GM23248 (cell line): ENCODE results near the gene LIMK1. TPM values are rescaled to one million over a fixed set of nuclear protein-coding genes. Genes with fewer than 3 reads are reported as not detected.
A peak's percentile ranks its signal among the peaks of the same experiment; 100 is the strongest.
"Not testable (repeated sequence)": the region's sequence is repeated elsewhere in the genome, so short reads cannot be mapped to it uniquely, and the experiment has no call there.

Experiments
- DNase-seq: peaks from one replicate; pipeline ENCODE4 v3.0.0-alpha.2; 2015
- H2AFZ ChIP-seq: fragments of 200-600 bp; sonication (generic); 2 replicates; pipeline ENCODE4 v1.6.1; 2016; ENCODE audit warnings: antibody characterized with exemption
- H3F3A ChIP-seq: fragments of 200-600 bp; sonication (generic); 2 replicates; pipeline ENCODE4 v1.6.1; 2016; ENCODE audit warnings: mild to moderate bottlenecking, antibody characterized with exemption, mixed run types; ENCODE audit not compliant: insufficient read depth
- H3K27ac ChIP-seq: fragments of 200-600 bp; sonication (generic); 2 replicates; pipeline ENCODE4 v1.5.1; 2016; ENCODE audit warnings: mild to moderate bottlenecking
- H3K27me3 ChIP-seq: fragments of 200-600 bp; sonication (generic); replicated peaks from 2 replicates; pipeline ENCODE4 v1.6.1; 2016; ENCODE audit warnings: mild to moderate bottlenecking; ENCODE audit not compliant: insufficient read depth
- H3K36me3 ChIP-seq: fragments of 200-600 bp; sonication (generic); 2 replicates; pipeline ENCODE4 v1.6.1; 2016; ENCODE audit warnings: low read depth, mild to moderate bottlenecking
- H3K4me1 ChIP-seq: fragments of 200-600 bp; sonication (generic); 2 replicates; pipeline ENCODE4 v1.6.1; 2016; ENCODE audit warnings: mild to moderate bottlenecking; ENCODE audit not compliant: insufficient read depth
- H3K4me2 ChIP-seq: fragments of 200-600 bp; sonication (generic); one replicate; pipeline ENCODE4 v1.6.1; 2016; ENCODE audit warnings: mild to moderate bottlenecking; ENCODE audit not compliant: unreplicated experiment
- H3K4me3 ChIP-seq: fragments of 200-600 bp; sonication (generic); 2 replicates; pipeline ENCODE4 v1.5.1; 2016; ENCODE audit warnings: mild to moderate bottlenecking
- H3K79me2 ChIP-seq: fragments of 200-600 bp; sonication (generic); 2 replicates; pipeline ENCODE4 v1.6.1; 2016; ENCODE audit warnings: mild to moderate bottlenecking; ENCODE audit not compliant: insufficient read depth
- H3K9ac ChIP-seq: fragments of 200-600 bp; sonication (generic); 2 replicates; pipeline ENCODE4 v1.6.1; 2016; ENCODE audit warnings: mild to moderate bottlenecking
- H3K9me2 ChIP-seq: fragments of 200-600 bp; sonication (generic); 2 replicates; pipeline ENCODE4 v1.6.1; 2016; ENCODE audit warnings: mixed run types, mild to moderate bottlenecking, moderate library complexity; ENCODE audit not compliant: insufficient read depth
- H3K9me3 ChIP-seq: fragments of 200-600 bp; sonication (generic); one replicate; pipeline ENCODE4 v1.6.1; 2017; ENCODE audit warnings: low read depth
- H4K20me1 ChIP-seq: fragments of 200-600 bp; sonication (generic); 2 replicates; pipeline ENCODE4 v1.6.0; 2016; ENCODE audit not compliant: insufficient read depth
- EZH2 ChIP-seq: fragments of 200-600 bp; sonication (generic); IDR thresholded peaks from 2 replicates; pipeline ENCODE4 v1.6.1; 2018; ENCODE audit warnings: antibody characterized with exemption, mild to moderate bottlenecking; ENCODE audit not compliant: insufficient read depth, poor library complexity, severe bottlenecking
- EZH2phosphoT487 ChIP-seq: fragments of 200-600 bp; sonication (generic); IDR thresholded peaks from 2 replicates; pipeline ENCODE4 v1.6.1; 2018; ENCODE audit warnings: antibody characterized with exemption, moderate library complexity, mild to moderate bottlenecking, low read depth; ENCODE audit not compliant: insufficient read depth
- WGBS, 2 experiments: methylation state at CpG; one replicate each; pipeline ENCODE4 v1.1.6; 2015 to 2017; ENCODE audit warnings: low lambda C conversion rate in 2 of 2, low coverage in 1 of 2; ENCODE audit errors: missing lambda C conversion rate in 2 of 2; 5-methylcytosine and 5-hydroxymethylcytosine counted together
- in situ Hi-C: fragments of 300-500 bp; cut with MboI; formaldehyde crosslinking; loops from 2 replicates; pipeline ENCODE4 v1.15.0; 2020
- polyA plus RNA-seq: library from polyadenylated mRNA; unstranded; fragments of >200 nt; fragmentation: Nextera tagmentation; extraction: Ambion mirVana; gene quantifications from 2 replicates; pipeline ENCODE4 v1.2.1, GENCODE V29; 2016
- total RNA-seq: library from RNA; depleted of rRNA; stranded (reverse); fragments of >200 nt; shearing (Covaris generic); gene quantifications from 2 replicates; pipeline ENCODE4 v1.2.3, GENCODE V29; 2014; rRNA removed

Gene LIMK1
- total and polyA plus RNA-seq, 2 experiments from 2014 or later: 3.9 to 37.3 TPM

DNA sequence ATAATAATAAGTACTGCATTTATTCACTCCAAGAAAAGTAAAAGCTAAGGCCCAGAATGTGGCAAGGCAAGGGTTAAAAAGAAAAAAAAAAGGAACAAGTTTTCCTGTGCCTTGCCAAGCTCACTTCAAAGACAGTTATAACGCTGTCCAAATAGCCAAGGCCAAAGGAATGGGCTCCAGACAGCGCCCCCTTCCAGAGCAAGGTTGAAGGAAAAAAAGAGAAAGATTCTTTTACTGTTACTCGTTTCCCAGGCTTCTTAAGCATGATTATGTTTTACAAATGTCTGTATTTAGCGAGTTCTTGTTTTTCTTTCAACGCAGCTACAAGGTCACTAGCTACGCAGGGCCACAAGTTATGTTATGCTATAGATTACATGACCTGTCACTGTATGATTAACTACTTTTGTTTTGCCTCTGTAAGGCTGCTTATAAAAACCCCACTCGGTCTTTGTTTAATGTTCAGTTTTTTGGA is 81.4 kb downstream of the LIMK1 start:
- H3K36me3 ChIP-seq: no peaks in the 10 kb centered on the region
- peak; percentile 57 for DNase-seq
- no peak overlapping the region for H3K9ac ChIP-seq
- H2AFZ ChIP-seq: peak overlapping the region; percentile 12; the same call in 1 of the 2 replicates
- no peak for TF ChIP-seq EZH2phosphoT487
- no peak for TF ChIP-seq EZH2
- WGBS, 2 experiments: 48 to 55% methylated on average over 7 of the region's 7 CpGs
- no peak overlapping the region for H3K4me2 ChIP-seq
- H3K27me3 ChIP-seq: no peaks in the 10 kb centered on the region
- H3K4me3 ChIP-seq: no peak overlapping the region
- H3K9me2 ChIP-seq: no peaks in the 10 kb centered on the region
- H3K4me1 ChIP-seq: no peaks in the 10 kb centered on the region
- H4K20me1 ChIP-seq: no peaks in the 10 kb centered on the region
- H3K9me3 ChIP-seq: no peaks in the 10 kb centered on the region
- H3F3A ChIP-seq: no peaks in the 10 kb centered on the region
- in situ Hi-C loops: no loop called here
- no peak overlapping the region for H3K27ac ChIP-seq
- no peaks in the 10 kb centered on the region for H3K79me2 ChIP-seq

DNA sequence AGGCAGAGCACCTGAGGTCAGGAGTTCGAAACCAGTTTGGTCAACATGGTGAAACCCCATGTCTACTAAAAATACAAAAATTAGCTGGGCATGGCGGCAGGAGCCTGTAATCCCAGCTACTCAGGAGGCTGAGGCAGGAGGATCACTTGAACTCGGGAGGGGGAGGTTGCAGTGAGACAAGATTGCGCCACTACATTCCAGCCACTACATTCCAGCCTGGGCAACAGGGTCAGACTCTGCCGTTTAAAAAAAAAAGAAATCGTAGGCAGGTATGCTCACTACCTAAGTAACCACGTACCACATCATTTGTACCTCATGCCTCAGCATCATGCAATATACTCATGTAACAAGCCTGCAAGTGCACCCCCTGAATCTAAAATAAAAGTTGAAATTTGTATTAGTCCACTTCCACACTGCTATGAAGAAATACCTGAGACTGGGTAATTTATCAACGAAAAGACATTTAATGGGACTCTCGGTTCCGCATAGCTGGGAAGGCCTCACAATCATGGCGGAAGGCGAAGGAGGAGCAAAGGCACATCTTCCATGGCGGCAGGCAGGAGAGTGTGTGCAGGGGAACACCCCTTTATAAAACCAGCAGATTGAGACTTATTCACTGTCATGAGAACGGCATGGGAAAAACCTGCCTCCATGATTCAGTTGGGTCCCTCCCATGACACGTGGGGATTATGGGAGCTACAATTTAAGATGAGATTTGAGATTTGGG is 82.4 kb downstream of the LIMK1 start:
- Histone ChIP-seq H3K4me1 (no peaks in the 10 kb centered on the region), H4K20me1 (no peaks in the 10 kb centered on the region), H3K9me3 (no peaks in the 10 kb centered on the region), H3K4me2 (no peak overlapping the region), H3F3A (no peaks in the 10 kb centered on the region), H3K27me3 (no peaks in the 10 kb centered on the region), H3K9ac (no peak overlapping the region), H3K36me3 (no peaks in the 10 kb centered on the region), H3K79me2 (no peaks in the 10 kb centered on the region), H3K4me3 (no peak overlapping the region), H3K27ac (no peak overlapping the region), H2AFZ (no peak overlapping the region), H3K9me2 (no peaks in the 10 kb centered on the region)
- WGBS, 2 experiments: 93 to 97% methylated on average over 14 to 15 of the region's 15 CpGs
- DNase-seq: no peak
- no peak for TF ChIP-seq EZH2phosphoT487
- TF ChIP-seq EZH2: no peak
- in situ Hi-C loops: no loop called here

DNA sequence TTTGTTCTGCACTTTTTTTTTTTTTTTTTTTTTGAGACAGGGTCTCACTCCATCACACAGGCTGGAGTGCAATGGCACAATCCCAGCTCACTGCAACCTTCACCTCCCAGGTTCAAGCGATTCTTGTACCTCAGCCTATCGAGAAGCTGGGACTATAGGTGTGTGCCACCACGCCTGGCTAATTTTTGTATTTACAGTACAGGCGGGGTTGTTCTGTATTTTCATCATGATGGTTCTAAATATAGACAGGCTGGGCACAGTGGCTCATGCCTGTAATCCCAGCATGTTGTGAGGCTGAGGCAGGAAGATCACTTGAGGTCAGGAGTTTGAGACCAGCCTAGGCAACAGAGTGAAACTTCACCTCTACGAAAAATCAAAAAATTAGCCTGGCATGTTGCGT is 83.7 kb downstream of the LIMK1 start:
- H3K9me3 ChIP-seq, H3K27me3 ChIP-seq, H3K79me2 ChIP-seq, H4K20me1 ChIP-seq, H3K36me3 ChIP-seq, H3K4me1 ChIP-seq, H3K4me2 ChIP-seq, H3F3A ChIP-seq, H2AFZ ChIP-seq, in situ Hi-C loops, DNase-seq, H3K4me3 ChIP-seq, H3K27ac ChIP-seq, H3K9me2 ChIP-seq, H3K9ac ChIP-seq: not testable (repeated sequence)
- WGBS, 2 experiments: 95 to 96% methylated on average over 6 of the region's 6 CpGs

Other genes with a start within 250 kb of the LIMK1 start
- gene METTL27, start 241.3 kb upstream of the LIMK1 start, total RNA-seq: 3.5 and 5.3 TPM in 2 replicates
- 6.0 and 6.5 TPM in 2 replicates for gene METTL27, start 241.3 kb upstream of the LIMK1 start, polyA plus RNA-seq
- not detected in 2 replicates for gene TMEM270, start 222.6 kb upstream of the LIMK1 start, total RNA-seq
- gene TMEM270, start 222.6 kb upstream of the LIMK1 start, polyA plus RNA-seq: not detected in 2 replicates
- 698 and 974 TPM in 2 replicates for gene ELN, start 55.6 kb upstream of the LIMK1 start, total RNA-seq
- 539 and 568 TPM in 2 replicates for gene ELN, start 55.6 kb upstream of the LIMK1 start, polyA plus RNA-seq
- 261 and 305 TPM in 2 replicates for gene EIF4H, start 90.6 kb downstream of the LIMK1 start, total RNA-seq
- 228 and 235 TPM in 2 replicates for gene EIF4H, start 90.6 kb downstream of the LIMK1 start, polyA plus RNA-seq
- 0.97 TPM in 1 of 2 replicates, not detected in the other for gene LAT2, start 126.2 kb downstream of the LIMK1 start, total RNA-seq
- gene LAT2, start 126.2 kb downstream of the LIMK1 start, polyA plus RNA-seq: 0.60 and 0.73 TPM in 2 replicates
- gene RFC2, start 170.6 kb downstream of the LIMK1 start, total RNA-seq: 15.9 and 23.1 TPM in 2 replicates
- gene RFC2, start 170.6 kb downstream of the LIMK1 start, polyA plus RNA-seq: 33.2 and 34.6 TPM in 2 replicates
- 40.7 and 49.4 TPM in 2 replicates for gene CLIP2, start 205.6 kb downstream of the LIMK1 start, total RNA-seq
- 13.0 and 13.2 TPM in 2 replicates for gene CLIP2, start 205.6 kb downstream of the LIMK1 start, polyA plus RNA-seq